BLaER1 (cell line): Measurements from ENCODE around the gene ADGRA1.

Source experiments
- H3K27ac ChIP-seq: shearing (Covaris generic); formaldehyde crosslinking; 2 replicates; pipeline ENCODE4 v1.8.1; 2022
- H3K27me3 ChIP-seq: shearing (Covaris generic); formaldehyde crosslinking; 2 replicates; pipeline ENCODE4 v1.8.1; 2022
- H3K36me3 ChIP-seq: shearing (Covaris generic); formaldehyde crosslinking; 2 replicates; pipeline ENCODE4 v1.8.1; 2022
- H3K4me1 ChIP-seq: shearing (Covaris generic); formaldehyde crosslinking; 2 replicates; pipeline ENCODE4 v1.8.1; 2022
- H3K4me2 ChIP-seq: shearing (Covaris generic); formaldehyde crosslinking; 2 replicates; pipeline ENCODE4 v1.8.1; 2022
- H3K4me3 ChIP-seq: shearing (Covaris generic); formaldehyde crosslinking; 2 replicates; pipeline ENCODE4 v1.8.1; 2022
- H3K9ac ChIP-seq: shearing (Covaris generic); formaldehyde crosslinking; 2 replicates; pipeline ENCODE4 v1.8.1; 2022
- H3K9me3 ChIP-seq: shearing (Covaris generic); formaldehyde crosslinking; 2 replicates; pipeline ENCODE4 v1.8.1; 2022
- H4K20me1 ChIP-seq: shearing (Covaris generic); formaldehyde crosslinking; 2 replicates; pipeline ENCODE4 v1.8.1; 2022
- Cebpa-rat ChIP-seq: shearing (Covaris generic); IDR thresholded peaks from 2 replicates; pipeline ENCODE4 v1.8.1; 2022

ADGRA1 gene

GRCh38 chr10:133124357-133125211 lies 36.9 kb downstream of the ADGRA1 start:
- no peak overlapping the region for H3K4me2 ChIP-seq
- no peak overlapping the region for H3K27ac ChIP-seq
- no peak overlapping the region for H3K4me3 ChIP-seq
- no peaks in the 10 kb centered on the region for H3K36me3 ChIP-seq
- peaks cover 4% of the 10 kb centered on the region; the same call in 1 of the 2 replicates for H3K27me3 ChIP-seq
- no peak overlapping the region for H3K9ac ChIP-seq
- peaks cover 17% of the 10 kb centered on the region for H3K9me3 ChIP-seq
- H4K20me1 ChIP-seq = no peaks in the 10 kb centered on the region; the same call in 1 of the 2 replicates
- TF ChIP-seq Cebpa-rat = no peak
- peaks cover 18% of the 10 kb centered on the region for H3K4me1 ChIP-seq

- TF ChIP-seq Cebpa-rat = no peak
Observed at GRCh38 chr10:133125901-133126300, 38.2 kb downstream of the ADGRA1 start.

GRCh38 chr10:133126431-133127290 lies 38.9 kb downstream of the ADGRA1 start:
- H3K4me2 ChIP-seq = no peak overlapping the region
- no peaks in the 10 kb centered on the region for H3K36me3 ChIP-seq
- H3K4me1 ChIP-seq = peaks cover 38% of the 10 kb centered on the region
- no peak overlapping the region for H3K27ac ChIP-seq
- H4K20me1 ChIP-seq = peaks cover 9% of the 10 kb centered on the region
- no peak overlapping the region for H3K4me3 ChIP-seq
- H3K27me3 ChIP-seq = peaks cover 4% of the 10 kb centered on the region; the same call in 1 of the 2 replicates
- no peak for TF ChIP-seq Cebpa-rat
- H3K9ac ChIP-seq = no peak overlapping the region
- 0 out of 2 replicates have a peak, but pooled peaks cover 8% of the 10 kb centered on the region for H3K9me3 ChIP-seq

More at GRCh38 chr10:133125901-133126300, 38.2 kb downstream of the ADGRA1 start:
- peaks cover 4% of the 10 kb centered on the region; the same call in 1 of the 2 replicates for H3K27me3 ChIP-seq
- peaks cover 2% of the 10 kb centered on the region; the same call in 1 of the 2 replicates for H4K20me1 ChIP-seq
- H3K4me2 ChIP-seq = no peak overlapping the region
- no peak overlapping the region for H3K9ac ChIP-seq
- H3K4me3 ChIP-seq = no peak overlapping the region
- no peaks in the 10 kb centered on the region for H3K36me3 ChIP-seq
- peaks cover 31% of the 10 kb centered on the region for H3K4me1 ChIP-seq
- H3K9me3 ChIP-seq = 0 out of 2 replicates have a peak, but pooled peaks cover 8% of the 10 kb centered on the region
- no peak overlapping the region for H3K27ac ChIP-seq

- H3K27ac ChIP-seq = no peak overlapping the region
- H3K27me3 ChIP-seq = peaks cover 4% of the 10 kb centered on the region; the same call in 1 of the 2 replicates
- TF ChIP-seq Cebpa-rat = no peak
- no peak overlapping the region for H3K9ac ChIP-seq
- peaks cover 38% of the 10 kb centered on the region for H3K4me1 ChIP-seq
- H3K9me3 ChIP-seq = 0 out of 2 replicates have a peak, but pooled peaks cover 8% of the 10 kb centered on the region
- H4K20me1 ChIP-seq = peaks cover 18% of the 10 kb centered on the region
- H3K36me3 ChIP-seq = no peaks in the 10 kb centered on the region
- no peak overlapping the region for H3K4me3 ChIP-seq
- H3K4me2 ChIP-seq = no peak overlapping the region
Observed at GRCh38 chr10:133127291-133128125, 39.8 kb downstream of the ADGRA1 start.

GRCh38 chr10:133128126-133129070 lies 40.7 kb downstream of the ADGRA1 start:
- Histone ChIP-seq H4K20me1 (peaks cover 19% of the 10 kb centered on the region), H3K27ac (no peak overlapping the region), H3K4me3 (no peak overlapping the region), H3K36me3 (no peaks in the 10 kb centered on the region), H3K9ac (no peak overlapping the region), H3K9me3 (0 out of 2 replicates have a peak, but pooled peaks cover 8% of the 10 kb centered on the region), H3K4me1 (peaks cover 38% of the 10 kb centered on the region), H3K4me2 (no peak overlapping the region), H3K27me3 (peaks cover 4% of the 10 kb centered on the region; the same call in 1 of the 2 replicates)
- TF ChIP-seq Cebpa-rat = no peak

- H3K4me2 ChIP-seq = no peak overlapping the region
- peaks cover 4% of the 10 kb centered on the region; the same call in 1 of the 2 replicates for H3K27me3 ChIP-seq
- 0 out of 2 replicates have a peak, but pooled peaks cover 8% of the 10 kb centered on the region for H3K9me3 ChIP-seq
- H3K36me3 ChIP-seq = no peaks in the 10 kb centered on the region
- H3K27ac ChIP-seq = no peak overlapping the region
- H3K4me1 ChIP-seq = peaks cover 47% of the 10 kb centered on the region
- H3K9ac ChIP-seq = no peak overlapping the region
- H4K20me1 ChIP-seq = peaks cover 19% of the 10 kb centered on the region
- no peak overlapping the region for H3K4me3 ChIP-seq
- no peak for TF ChIP-seq Cebpa-rat
Observed at GRCh38 chr10:133129071-133129858, 41.5 kb downstream of the ADGRA1 start.

- no peak for TF ChIP-seq Cebpa-rat
- Histone ChIP-seq H3K9ac (no peak overlapping the region), H3K27ac (no peak overlapping the region), H3K9me3 (0 out of 2 replicates have a peak, but pooled peaks cover 8% of the 10 kb centered on the region), H3K4me1 (peaks cover 54% of the 10 kb centered on the region), H3K4me2 (peak overlapping the region; percentile 82; the same call in 1 of the 2 replicates), H3K36me3 (no peaks in the 10 kb centered on the region), H3K27me3 (peaks cover 2% of the 10 kb centered on the region; the same call in 1 of the 2 replicates), H4K20me1 (peaks cover 19% of the 10 kb centered on the region), H3K4me3 (no peak overlapping the region)
Observed at GRCh38 chr10:133129859-133130495, 42.3 kb downstream of the ADGRA1 start.
